ENCODE results near the gene NXNL2. TPM values are rescaled to one million over a fixed set of nuclear protein-coding genes. Genes with fewer than 3 reads are reported as not detected.

The NXNL2 gene
- total and polyA plus RNA-seq, 8 donors = 0.29 to 1.4 (median 0.65) TPM; not detected in 1

- H3K36me3 ChIP-seq = no peaks in the 10 kb centered on the region
- H3K4me1 ChIP-seq = no peaks in the 10 kb centered on the region
- no peak for TF ChIP-seq CTCF (IDR thresholded peaks at IDR 0.05)
- no peak for ATAC-seq
- no peak overlapping the region for H3K4me3 ChIP-seq
- H3K27me3 ChIP-seq = no peaks in the 10 kb centered on the region
- no peak overlapping the region for H3K27ac ChIP-seq
- no peak for DNase-seq
- intact Hi-C loops (cut with DNase I) = no loop called here
- peaks cover 0 to 7% of the 10 kb centered on the region in 2 donors for H3K9me3 ChIP-seq
These were observed 26.7 kb upstream of the NXNL2 start for GRCh38 chr9:88508326-88508725.

DNA sequence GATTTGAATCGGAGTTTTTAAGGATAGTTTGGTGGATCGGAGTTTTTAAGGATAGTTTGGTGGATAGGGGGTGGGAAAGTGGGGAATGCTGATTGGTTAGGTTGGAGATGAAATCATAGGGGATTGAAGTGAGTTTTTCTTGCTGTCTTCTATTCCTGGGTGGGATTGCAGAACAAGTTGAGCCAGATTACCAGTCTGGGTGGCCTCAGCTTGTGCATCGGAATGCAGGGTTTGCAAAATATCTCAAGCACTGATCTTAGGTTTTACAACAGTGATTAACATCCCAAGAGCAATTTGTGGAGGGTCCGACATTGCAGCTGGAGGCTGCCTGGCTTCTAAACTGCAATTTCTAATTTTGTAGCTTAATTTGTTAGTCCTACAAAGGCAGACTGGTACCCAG, 23.1 kb upstream of the NXNL2 start:
- Histone ChIP-seq H3K4me1 (no peaks in the 10 kb centered on the region), H3K36me3 (no peaks in the 10 kb centered on the region), H3K4me3 (no peak overlapping the region), H3K27me3 (no peaks in the 10 kb centered on the region), H3K27ac (no peak overlapping the region), H3K9me3 (peaks cover 0 to 14% of the 10 kb centered on the region in 2 donors)
- intact Hi-C loops (cut with DNase I) = no loop called here
- DNase-seq (no peak), ATAC-seq (no peak)
- no peak for TF ChIP-seq CTCF (IDR thresholded peaks at IDR 0.05)

- peaks cover 0 to 1% of the 10 kb centered on the region in 2 donors for H3K27me3 ChIP-seq
- H3K4me3 ChIP-seq = no peak overlapping the region
- TF ChIP-seq CTCF (IDR thresholded peaks at IDR 0.05) = no peak
- DNase-seq (no peak), ATAC-seq (no peak)
- H3K36me3 ChIP-seq = no peaks in the 10 kb centered on the region
- no peaks in the 10 kb centered on the region for H3K4me1 ChIP-seq
- intact Hi-C loops (cut with DNase I) = no loop called here
- H3K9me3 ChIP-seq = peaks cover 0 to 7% of the 10 kb centered on the region in 2 donors
- no peak overlapping the region for H3K27ac ChIP-seq
These were observed 20.7 kb upstream of the NXNL2 start for GRCh38 chr9:88514247-88514646.

- TF ChIP-seq CTCF (IDR thresholded peaks at IDR 0.05) = no peak
- ATAC-seq (peak; percentile 44), DNase-seq (no peak)
- no peak overlapping the region for H3K27ac ChIP-seq
- H3K4me3 ChIP-seq = no peak overlapping the region
- intact Hi-C loops (cut with DNase I) = no loop called here
- peaks cover 0 to 13% of the 10 kb centered on the region in 2 donors for H3K27me3 ChIP-seq
- H3K4me1 ChIP-seq = no peaks in the 10 kb centered on the region
- H3K36me3 ChIP-seq = no peaks in the 10 kb centered on the region
- no peaks in the 10 kb centered on the region for H3K9me3 ChIP-seq
These were observed 13.7 kb upstream of the NXNL2 start for GRCh38 chr9:88521308-88521707.

GRCh38 chr9:88522360-88522759, 12.6 kb upstream of the NXNL2 start:
- Histone ChIP-seq H3K4me1 (no peaks in the 10 kb centered on the region), H3K27me3 (peaks cover 0 to 13% of the 10 kb centered on the region in 2 donors), H3K27ac (no peak overlapping the region), H3K9me3 (no peaks in the 10 kb centered on the region), H3K4me3 (no peak overlapping the region), H3K36me3 (no peaks in the 10 kb centered on the region)
- ATAC-seq (no peak), DNase-seq (no peak)
- intact Hi-C loops (cut with DNase I) = no loop called here
- no peak for TF ChIP-seq CTCF (IDR thresholded peaks at IDR 0.05)
